Fibroblast of skin of abdomen (primary cell): ENCODE data around the gene ZNF134. TPM values are rescaled to one million over a fixed set of nuclear protein-coding genes. Genes with fewer than 3 reads are reported as not detected.

ENCODE experiments used
- DNase-seq: peaks from one replicate; pipeline ENCODE4 v3.0.0-alpha.2; 2013
- polyA plus RNA-seq, 2 experiments: library from polyadenylated mRNA; unstranded; fragments of 120-200 nt; gene quantifications; one replicate each; pipeline ENCODE4 v1.2.1, GENCODE V29; 2013; ENCODE audit not compliant: insufficient read length in 2 of 2

The ZNF134 gene
- polyA plus RNA-seq (2013, experiment 1 of 2; ENCODE audit: insufficient read length), result 9.5 TPM
- 8.7 TPM for polyA plus RNA-seq (2013, experiment 2 of 2; ENCODE audit: insufficient read length)

- DNase-seq, result peak; percentile 89
Observed at GRCh38 chr19:57613941-57614743, at the start of gene ZNF134. Gene ZNF134 (plus strand): TSS chr19:57614242. CDS start chr19:57619469, 5,227 bp downstream.

GRCh38 chr19:57566396-57567265, 47.4 kb upstream of the ZNF134 start:
- peak; percentile 13 for DNase-seq

DNA sequence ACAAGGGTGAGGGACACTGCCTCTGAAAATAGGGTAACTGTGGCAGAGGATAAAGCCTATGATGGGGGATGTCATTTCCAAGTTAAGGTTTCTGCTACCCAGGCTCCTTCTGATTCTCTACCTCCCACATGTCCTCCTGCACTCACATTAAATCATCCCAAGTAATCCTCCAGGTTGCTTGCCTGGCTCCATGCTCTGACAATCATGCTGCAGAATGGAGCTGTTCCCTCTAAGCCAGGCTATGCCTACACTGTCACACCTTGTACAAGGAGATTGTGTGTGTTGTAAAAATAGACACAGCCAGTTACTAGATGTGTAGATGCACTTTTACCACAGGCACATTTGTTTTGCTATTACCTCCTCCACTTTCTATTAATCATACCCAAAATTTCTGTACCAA, 43.3 kb upstream of the ZNF134 start:
- no peak for DNase-seq

DNA sequence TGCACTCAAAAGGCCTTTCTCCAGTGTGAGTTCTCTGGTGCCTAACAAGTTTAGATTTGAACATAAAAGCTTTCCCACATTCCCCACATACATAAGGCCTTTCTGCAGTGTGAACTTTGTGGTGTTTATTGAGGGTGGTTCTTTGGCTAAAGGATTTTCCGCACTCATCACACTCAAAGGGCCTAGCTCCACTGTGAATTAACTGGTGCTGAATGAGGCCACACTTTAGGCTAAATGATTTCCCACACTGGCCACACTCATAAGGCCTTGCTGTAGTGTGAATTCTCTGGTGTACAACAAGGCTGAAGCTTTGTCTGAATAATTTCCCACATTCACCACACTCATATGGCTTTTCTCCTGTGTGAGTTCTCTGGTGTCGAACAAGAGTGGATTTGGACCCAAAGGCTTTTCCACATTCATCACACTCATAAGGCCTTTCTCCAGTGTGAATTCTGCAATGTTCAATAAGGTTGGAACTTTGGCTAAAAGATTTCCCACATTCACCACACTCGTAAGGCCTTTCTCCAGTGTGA, 41.6 kb upstream of the ZNF134 start:
- no peak for DNase-seq

DNA sequence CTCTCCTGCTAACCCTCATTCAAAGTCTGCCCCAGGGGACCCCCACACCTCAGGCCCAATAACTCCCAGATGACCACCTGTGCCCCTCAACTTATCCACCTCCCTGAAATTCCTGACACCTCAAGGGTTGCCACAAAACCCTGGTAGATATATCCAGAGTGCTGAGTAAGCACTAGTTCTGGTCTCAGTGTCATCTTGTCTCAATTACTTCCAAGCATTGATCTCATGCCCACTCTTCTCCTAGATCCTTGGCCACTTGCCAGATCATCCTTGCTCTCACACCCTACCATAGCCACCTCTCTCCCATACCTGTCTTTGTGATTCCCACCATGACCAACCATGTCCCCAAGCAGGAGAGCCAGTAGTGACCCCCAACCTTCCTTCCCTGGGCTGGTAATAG, 37.4 kb upstream of the ZNF134 start:
- DNase-seq, result no peak

GRCh38 chr19:57578487-57579205, 35.4 kb upstream of the ZNF134 start, which contains the start of gene ZNF416:
Gene ZNF416 (minus strand): TSS chr19:57578911. CDS start chr19:57578704, 207 bp downstream.
- peak; percentile 98 for DNase-seq

- DNase-seq, result no peak
Observed at GRCh38 chr19:57583104-57583520, 30.9 kb upstream of the ZNF134 start.

- peak; percentile 95 for DNase-seq
Observed at GRCh38 chr19:57583521-57584416, 30.3 kb upstream of the ZNF134 start, which contains the start of gene ZIK1. Gene ZIK1 (plus strand): TSS chr19:57584145. CDS start chr19:57584357, 212 bp downstream.

GRCh38 chr19:57587529-57587928, 26.5 kb upstream of the ZNF134 start:
- peak; percentile 31 for DNase-seq

DNA sequence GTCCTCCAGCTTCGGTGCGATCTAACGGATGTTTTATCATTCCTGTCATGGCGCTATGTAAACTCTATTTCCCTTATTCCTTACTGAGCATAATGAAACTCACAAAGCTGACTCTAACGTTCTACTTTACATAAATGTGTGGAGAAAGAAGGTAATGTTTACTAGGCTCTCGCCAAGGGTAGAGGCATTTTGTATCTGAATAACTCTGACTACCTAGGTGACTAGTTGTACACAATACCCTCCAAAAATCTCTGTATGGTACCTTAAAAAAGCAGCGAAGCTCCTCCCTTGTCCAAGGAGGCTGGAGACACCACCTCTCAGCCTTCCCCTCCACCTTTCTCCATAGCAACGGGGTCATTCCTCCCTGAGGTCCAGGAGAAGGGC, 14.7 kb upstream of the ZNF134 start:
- no peak for DNase-seq

DNA sequence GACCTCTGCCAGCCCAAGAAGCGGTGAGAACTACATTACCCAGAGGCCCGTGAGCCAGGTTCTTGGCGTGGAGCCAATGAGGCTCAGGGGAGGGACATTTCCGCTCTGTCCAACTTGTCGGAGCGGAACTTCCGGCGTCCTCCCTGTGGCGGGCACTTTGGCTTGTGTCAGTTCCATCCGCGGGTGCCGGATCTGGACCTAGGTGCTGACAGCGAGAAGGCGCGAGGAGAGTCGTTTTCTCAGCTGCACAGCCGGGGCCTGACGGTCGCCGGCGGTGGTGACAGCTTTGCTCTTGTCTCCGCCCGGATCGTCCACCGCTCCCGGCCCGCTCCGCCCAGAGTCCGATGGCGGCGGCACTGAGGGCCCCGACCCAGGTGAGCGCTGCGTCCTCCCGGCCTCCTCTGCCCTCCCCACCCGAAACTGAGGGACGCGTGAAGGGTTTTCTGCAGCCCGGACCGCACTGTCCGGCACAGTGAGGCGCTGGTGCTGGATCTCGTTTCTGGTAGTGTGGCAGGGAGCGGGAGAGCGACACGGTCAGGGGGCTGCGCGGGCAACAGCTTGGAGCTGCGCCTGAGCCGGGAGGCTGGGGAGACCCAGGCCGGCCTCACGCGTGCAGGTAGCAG, 14.2 kb upstream of the ZNF134 start, which contains the start of gene ZNF530:
Gene ZNF530, plus strand, starts transcription at position 125 of the 623 bp plus-strand sequence. CDS start 4,461 bp downstream, outside the sequence.
- DNase-seq, result peak; percentile 92

DNA sequence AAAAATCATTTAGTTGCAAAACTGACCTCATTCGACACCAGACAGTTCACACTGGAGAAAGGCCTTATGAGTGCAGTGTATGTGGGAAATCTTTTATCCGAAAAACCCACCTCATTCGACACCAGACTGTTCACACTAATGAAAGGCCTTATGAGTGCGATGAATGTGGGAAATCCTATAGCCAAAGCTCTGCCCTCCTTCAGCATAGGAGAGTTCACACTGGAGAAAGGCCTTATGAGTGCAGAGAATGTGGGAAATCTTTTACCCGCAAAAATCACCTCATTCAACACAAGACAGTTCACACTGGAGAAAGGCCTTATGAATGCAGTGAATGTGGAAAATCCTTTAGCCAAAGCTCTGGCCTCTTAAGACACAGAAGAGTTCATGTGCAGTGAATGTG, 7.1 kb upstream of the ZNF134 start:
- no peak for DNase-seq

DNA sequence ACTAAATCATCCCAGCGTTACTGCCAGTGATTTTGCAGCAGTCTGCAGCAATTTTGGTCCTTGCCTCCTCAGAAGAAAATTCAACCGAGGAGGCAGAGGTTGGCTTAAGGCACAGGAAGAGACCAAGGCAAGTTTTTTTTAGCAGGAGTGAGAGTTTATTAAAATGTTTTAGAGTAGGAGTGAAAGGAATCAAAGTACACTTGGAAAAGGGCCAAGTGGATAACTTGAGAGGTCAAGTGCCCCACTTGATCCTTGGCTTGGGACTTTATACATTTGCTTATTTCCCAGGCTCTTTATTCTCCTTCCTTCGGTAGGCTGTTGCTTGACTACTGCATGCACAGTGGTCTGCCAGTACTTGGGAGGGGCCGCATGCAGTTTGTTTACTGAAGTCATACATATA, 2.9 kb upstream of the ZNF134 start:
- DNase-seq, result no peak

GRCh38 chr19:57615346-57615745, 1.3 kb downstream of the ZNF134 start:
- DNase-seq, result no peak

GRCh38 chr19:57620673-57621348, 6.8 kb downstream of the ZNF134 start:
- DNase-seq, result no peak

DNA sequence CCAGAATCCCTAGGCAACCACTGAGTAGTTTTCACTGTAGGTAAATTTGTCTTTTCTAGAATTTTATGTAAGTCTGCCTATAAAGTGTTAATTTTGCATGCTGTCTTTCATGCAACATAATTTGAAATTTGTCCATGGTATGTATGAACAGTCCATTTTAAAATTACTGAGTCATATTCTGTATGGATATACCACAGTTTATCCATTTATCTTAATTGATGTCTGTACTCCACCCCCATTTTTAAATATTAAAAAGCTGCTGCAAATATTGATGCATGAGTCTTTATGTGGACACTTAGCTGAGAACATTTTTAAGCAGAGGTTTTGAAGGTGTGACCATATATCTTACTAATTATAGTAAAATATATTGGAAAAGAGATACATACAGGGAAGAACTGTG, 9.0 kb downstream of the ZNF134 start:
- DNase-seq, result no peak

GRCh38 chr19:57632987-57633831, 19.2 kb downstream of the ZNF134 start, which contains the start of gene ZNF211:
Gene ZNF211 (plus strand): TSS chr19:57633168. CDS start chr19:57633347, 179 bp downstream.
- DNase-seq, result peak; percentile 95

GRCh38 chr19:57633832-57634131, 19.7 kb downstream of the ZNF134 start:
- no peak for DNase-seq

DNA sequence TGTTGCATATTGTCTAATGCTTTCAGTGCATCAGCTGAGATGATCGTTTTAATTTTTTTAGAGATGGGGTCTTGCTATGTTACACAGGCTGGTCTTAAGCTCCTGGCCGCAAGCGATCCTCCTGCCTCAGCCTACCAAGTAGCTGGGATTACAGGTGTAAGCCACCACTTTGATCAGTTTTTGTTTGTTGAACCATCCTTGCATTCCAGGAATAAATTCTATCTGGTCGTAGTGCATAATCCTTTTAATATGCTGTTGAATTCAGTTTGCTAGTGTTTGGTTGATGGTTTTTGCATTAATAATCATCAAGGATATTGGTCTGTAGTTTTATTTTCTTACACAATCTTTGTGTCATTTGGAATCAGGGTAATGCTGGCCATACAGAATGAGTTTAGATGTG, 23.3 kb downstream of the ZNF134 start:
- no peak for DNase-seq
